ENCODE results near the gene PITPNC1. TPM values are rescaled to one million over a fixed set of nuclear protein-coding genes. Genes with fewer than 3 reads are reported as not detected.

Gene PITPNC1
- total RNA-seq, 1 experiment from 2014 or later = 20.8 TPM

DNA sequence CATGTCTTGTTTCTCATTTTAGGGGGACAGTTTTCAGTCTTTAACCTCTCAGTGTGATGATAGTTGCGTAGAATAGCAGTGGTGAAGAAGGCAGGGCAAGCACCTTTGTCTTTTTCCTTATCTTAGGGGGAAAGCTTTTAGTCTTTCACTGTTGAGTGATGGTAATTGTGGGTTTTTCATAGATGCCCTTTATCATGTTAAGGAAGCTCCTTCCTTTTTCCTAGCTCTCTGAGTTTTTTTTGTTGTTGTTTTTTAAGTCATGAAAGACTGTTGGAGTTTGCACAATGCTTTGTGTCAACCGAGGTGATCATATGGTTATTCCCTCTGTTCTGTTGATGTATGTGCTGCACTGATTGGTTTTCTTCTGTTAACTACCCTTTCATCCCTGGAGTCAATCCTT is 356.4 kb downstream of the PITPNC1 start:
- Histone ChIP-seq H3K9me3 (ENCODE audit: control insufficient read depth, insufficient read depth, low read depth, low read length) (no peaks in the 10 kb centered on the region), H3K27ac (ENCODE audit: low read length) (no peak overlapping the region), H3K27me3 (ENCODE audit: control insufficient read depth, insufficient read depth, low read length) (no peaks in the 10 kb centered on the region), H3K4me1 (ENCODE audit: control insufficient read depth, insufficient read depth, low read length) (no peaks in the 10 kb centered on the region), H3K36me3 (ENCODE audit: control insufficient read depth, insufficient read depth, low read length) (peaks cover 28% of the 10 kb centered on the region), H3K4me3 (ENCODE audit: low read depth in 2 of 2, low read length in 2 of 2) (no peak overlapping the region)
- TF ChIP-seq SIN3A (IDR thresholded peaks at IDR 0.05; ENCODE audit: borderline replicate concordance, insufficient read depth, low read depth, low read length) (no peak), TCF7L2 (IDR thresholded peaks at IDR 0.05; ENCODE audit: low read depth, low read length) (no peak), POLR2AphosphoS5 (IDR thresholded peaks at IDR 0.05; ENCODE audit: low read depth, low read length) (no peak)
- TF ChIP-seq, protein P1, sequence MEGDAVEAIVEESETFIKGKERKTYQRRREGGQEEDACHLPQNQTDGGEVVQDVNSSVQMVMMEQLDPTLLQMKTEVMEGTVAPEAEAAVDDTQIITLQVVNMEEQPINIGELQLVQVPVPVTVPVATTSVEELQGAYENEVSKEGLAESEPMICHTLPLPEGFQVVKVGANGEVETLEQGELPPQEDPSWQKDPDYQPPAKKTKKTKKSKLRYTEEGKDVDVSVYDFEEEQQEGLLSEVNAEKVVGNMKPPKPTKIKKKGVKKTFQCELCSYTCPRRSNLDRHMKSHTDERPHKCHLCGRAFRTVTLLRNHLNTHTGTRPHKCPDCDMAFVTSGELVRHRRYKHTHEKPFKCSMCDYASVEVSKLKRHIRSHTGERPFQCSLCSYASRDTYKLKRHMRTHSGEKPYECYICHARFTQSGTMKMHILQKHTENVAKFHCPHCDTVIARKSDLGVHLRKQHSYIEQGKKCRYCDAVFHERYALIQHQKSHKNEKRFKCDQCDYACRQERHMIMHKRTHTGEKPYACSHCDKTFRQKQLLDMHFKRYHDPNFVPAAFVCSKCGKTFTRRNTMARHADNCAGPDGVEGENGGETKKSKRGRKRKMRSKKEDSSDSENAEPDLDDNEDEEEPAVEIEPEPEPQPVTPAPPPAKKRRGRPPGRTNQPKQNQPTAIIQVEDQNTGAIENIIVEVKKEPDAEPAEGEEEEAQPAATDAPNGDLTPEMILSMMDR (IDR thresholded peaks at IDR 0.05) = no peak
- TF ChIP-seq, protein P2, sequence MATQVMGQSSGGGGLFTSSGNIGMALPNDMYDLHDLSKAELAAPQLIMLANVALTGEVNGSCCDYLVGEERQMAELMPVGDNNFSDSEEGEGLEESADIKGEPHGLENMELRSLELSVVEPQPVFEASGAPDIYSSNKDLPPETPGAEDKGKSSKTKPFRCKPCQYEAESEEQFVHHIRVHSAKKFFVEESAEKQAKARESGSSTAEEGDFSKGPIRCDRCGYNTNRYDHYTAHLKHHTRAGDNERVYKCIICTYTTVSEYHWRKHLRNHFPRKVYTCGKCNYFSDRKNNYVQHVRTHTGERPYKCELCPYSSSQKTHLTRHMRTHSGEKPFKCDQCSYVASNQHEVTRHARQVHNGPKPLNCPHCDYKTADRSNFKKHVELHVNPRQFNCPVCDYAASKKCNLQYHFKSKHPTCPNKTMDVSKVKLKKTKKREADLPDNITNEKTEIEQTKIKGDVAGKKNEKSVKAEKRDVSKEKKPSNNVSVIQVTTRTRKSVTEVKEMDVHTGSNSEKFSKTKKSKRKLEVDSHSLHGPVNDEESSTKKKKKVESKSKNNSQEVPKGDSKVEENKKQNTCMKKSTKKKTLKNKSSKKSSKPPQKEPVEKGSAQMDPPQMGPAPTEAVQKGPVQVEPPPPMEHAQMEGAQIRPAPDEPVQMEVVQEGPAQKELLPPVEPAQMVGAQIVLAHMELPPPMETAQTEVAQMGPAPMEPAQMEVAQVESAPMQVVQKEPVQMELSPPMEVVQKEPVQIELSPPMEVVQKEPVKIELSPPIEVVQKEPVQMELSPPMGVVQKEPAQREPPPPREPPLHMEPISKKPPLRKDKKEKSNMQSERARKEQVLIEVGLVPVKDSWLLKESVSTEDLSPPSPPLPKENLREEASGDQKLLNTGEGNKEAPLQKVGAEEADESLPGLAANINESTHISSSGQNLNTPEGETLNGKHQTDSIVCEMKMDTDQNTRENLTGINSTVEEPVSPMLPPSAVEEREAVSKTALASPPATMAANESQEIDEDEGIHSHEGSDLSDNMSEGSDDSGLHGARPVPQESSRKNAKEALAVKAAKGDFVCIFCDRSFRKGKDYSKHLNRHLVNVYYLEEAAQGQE (IDR thresholded peaks at IDR 0.05; ENCODE audit: insufficient read depth in 1 of 2, low read depth in 2 of 2, low read length in 1 of 2) = no peak
- in situ Hi-C loops (cut with HindIII; ENCODE audit: low pct_unique_long_range_greater_than_20kb, low sequenced_read_pairs) (no loop called here), intact Hi-C loops (cut with micrococcal nuclease; ENCODE audit: unreplicated experiment) (no loop called here)
- POLR2A ChIA-PET = no interaction called here
- DNase-seq (ENCODE audit: low read depth, low spot score) (no peak), ATAC-seq (no peak)
- CTCF ChIA-PET = interaction anchor here (0.6 kb wide), 1 partner anchor 480 kb away, joined by 3 read pairs; no protein-coding TSS in a partner anchor
- no TSS peak for BruUV-seq (replicated peaks)

DNA sequence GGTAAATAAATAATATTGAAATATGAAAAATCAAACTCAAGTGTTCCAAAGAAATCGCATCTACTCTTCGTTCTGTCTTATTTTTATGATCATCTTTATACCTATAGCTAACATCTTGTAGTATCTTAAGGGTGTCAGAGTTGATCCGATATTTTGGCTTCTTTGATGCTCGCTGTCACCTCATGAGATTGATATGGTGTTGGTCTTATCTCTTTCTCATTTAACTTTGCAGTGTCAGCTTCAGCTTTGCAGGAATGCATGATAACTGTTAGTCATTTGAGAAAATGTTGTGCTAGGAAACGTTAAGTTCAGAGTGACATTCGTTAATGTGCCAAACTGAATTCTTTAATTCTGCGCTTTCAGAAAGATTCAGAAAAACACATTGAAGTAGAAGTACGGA is 360.1 kb downstream of the PITPNC1 start:
- no TSS peak for BruUV-seq (replicated peaks)

More for the DNA sequence above, 360.1 kb downstream of the PITPNC1 start:
- no peak for ATAC-seq
- in situ Hi-C loops (cut with HindIII; ENCODE audit: low pct_unique_long_range_greater_than_20kb, low sequenced_read_pairs) = no loop called here
- DNase-seq (ENCODE audit: low read depth, low spot score) = no peak
- no peaks in the 10 kb centered on the region for H3K9me3 ChIP-seq (ENCODE audit: control insufficient read depth, insufficient read depth, low read depth, low read length)
- no peak overlapping the region for H3K4me3 ChIP-seq (ENCODE audit: low read depth in 2 of 2, low read length in 2 of 2)
- ChIA-PET CTCF (no interaction called here), POLR2A (no interaction called here)
- H3K4me1 ChIP-seq (ENCODE audit: control insufficient read depth, insufficient read depth, low read length) = no peaks in the 10 kb centered on the region
- peaks cover 41% of the 10 kb centered on the region for H3K36me3 ChIP-seq (ENCODE audit: control insufficient read depth, insufficient read depth, low read length)
- TF ChIP-seq, protein P1 (IDR thresholded peaks at IDR 0.05) = no peak
- TF ChIP-seq POLR2AphosphoS5 (IDR thresholded peaks at IDR 0.05; ENCODE audit: low read depth, low read length) = no peak
- no peak for TF ChIP-seq SIN3A (IDR thresholded peaks at IDR 0.05; ENCODE audit: borderline replicate concordance, insufficient read depth, low read depth, low read length)
- no peak for TF ChIP-seq TCF7L2 (IDR thresholded peaks at IDR 0.05; ENCODE audit: low read depth, low read length)
- TF ChIP-seq, protein P2 (IDR thresholded peaks at IDR 0.05; ENCODE audit: insufficient read depth in 1 of 2, low read depth in 2 of 2, low read length in 1 of 2) = no peak
- no peak overlapping the region for H3K27ac ChIP-seq (ENCODE audit: low read length)
- intact Hi-C loops (cut with micrococcal nuclease; ENCODE audit: unreplicated experiment) = no loop called here
- H3K27me3 ChIP-seq (ENCODE audit: control insufficient read depth, insufficient read depth, low read length) = no peaks in the 10 kb centered on the region

All from Panc1 (cell line).